NCI-H446 treated with DMSO at 0.1 percent for 48 hours (cell line): ENCODE data around the gene ZRANB3.

Source experiments
- DNase-seq: peaks from one replicate; lab custom pipeline; 2025; lab: John Stamatoyannopoulos, UW

ZRANB3 gene

GRCh38 chr2:135174049-135174809, 356.8 kb downstream of the ZRANB3 start:
- DNase-seq = no peak

- no peak for DNase-seq
Measured at GRCh38 chr2:135169900-135170753, 360.9 kb downstream of the ZRANB3 start.

GRCh38 chr2:135168204-135168856, 362.7 kb downstream of the ZRANB3 start:
- no peak for DNase-seq

GRCh38 chr2:135167273-135167672, 363.7 kb downstream of the ZRANB3 start:
- DNase-seq = no peak

- DNase-seq = no peak
Measured at GRCh38 chr2:135164431-135164830, 366.6 kb downstream of the ZRANB3 start.

- no peak for DNase-seq
Measured at GRCh38 chr2:135163901-135164300, 367.1 kb downstream of the ZRANB3 start.

- no peak for DNase-seq
Measured at GRCh38 chr2:135163306-135163705, 367.7 kb downstream of the ZRANB3 start.

GRCh38 chr2:135162786-135163185, 368.2 kb downstream of the ZRANB3 start:
- DNase-seq = no peak

- DNase-seq = no peak
Measured at GRCh38 chr2:135162377-135162776, 368.6 kb downstream of the ZRANB3 start.

- DNase-seq = no peak
Measured at GRCh38 chr2:135159191-135159590, 371.8 kb downstream of the ZRANB3 start.

- DNase-seq = no peak
Measured at GRCh38 chr2:135157856-135158255, 373.2 kb downstream of the ZRANB3 start.

GRCh38 chr2:135154962-135155361, 376.1 kb downstream of the ZRANB3 start:
- no peak for DNase-seq

GRCh38 chr2:135152361-135152760, 378.7 kb downstream of the ZRANB3 start:
- no peak for DNase-seq

- DNase-seq = no peak
Measured at GRCh38 chr2:135151615-135152014, 379.4 kb downstream of the ZRANB3 start.

GRCh38 chr2:135150725-135151124, 380.3 kb downstream of the ZRANB3 start:
- DNase-seq = no peak

GRCh38 chr2:135149251-135149650, 381.8 kb downstream of the ZRANB3 start:
- no peak for DNase-seq

- DNase-seq = no peak
Measured at GRCh38 chr2:135144343-135144742, 386.7 kb downstream of the ZRANB3 start.

GRCh38 chr2:135142323-135142722, 388.7 kb downstream of the ZRANB3 start:
- no peak for DNase-seq

GRCh38 chr2:135140606-135141005, 390.4 kb downstream of the ZRANB3 start:
- no peak for DNase-seq

GRCh38 chr2:135132314-135132713, 398.7 kb downstream of the ZRANB3 start:
- DNase-seq = no peak

- no peak for DNase-seq
Measured at GRCh38 chr2:135130751-135131150, 400.3 kb downstream of the ZRANB3 start.

- no peak for DNase-seq
Measured at GRCh38 chr2:135125940-135126339, 405.1 kb downstream of the ZRANB3 start.
